ENCODE data around the gene CHSY3. TPM values are rescaled to one million over a fixed set of nuclear protein-coding genes. Genes with fewer than 3 reads are reported as not detected.

The CHSY3 gene
- total and polyA plus RNA-seq, 2 donors: 0.59 to 1.0 TPM

DNA sequence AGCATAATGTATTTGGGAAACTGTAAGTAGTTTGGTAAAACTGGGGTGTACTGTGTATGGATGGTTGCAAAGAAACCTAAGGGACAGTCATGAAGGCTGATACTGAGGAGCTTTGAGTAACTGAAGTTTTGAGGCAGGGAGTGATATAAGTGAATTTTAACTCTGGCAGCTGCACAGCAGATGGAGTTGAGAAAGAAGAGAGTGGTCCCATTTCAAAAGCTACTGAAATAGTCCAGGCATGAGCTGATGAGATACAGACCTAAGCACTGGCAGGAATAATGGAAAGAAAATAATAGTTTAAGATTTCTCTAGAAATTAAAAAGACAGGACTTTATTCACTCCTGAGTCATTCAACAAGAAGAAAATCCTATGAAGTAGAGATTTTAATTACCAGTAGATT, 232.0 kb downstream of the CHSY3 start:
- no peaks in the 10 kb centered on the region for H3K9me3 ChIP-seq (ENCODE audit: control insufficient read depth in 2 of 2, insufficient read depth in 1 of 2, low read length in 1 of 2)
- H3K27me3 ChIP-seq (ENCODE audit: control insufficient read depth in 2 of 2, insufficient read depth in 1 of 2, low read length in 1 of 2): no peaks in the 10 kb centered on the region
- no peaks in the 10 kb centered on the region for H3K36me3 ChIP-seq (ENCODE audit: control insufficient read depth in 2 of 2, insufficient read depth in 2 of 2, low read length in 1 of 2)
- DNase-seq (ENCODE audit: low read depth in 6 of 9, low spot score in 9 of 9): no peak
- H3K4me1 ChIP-seq (ENCODE audit: control insufficient read depth in 2 of 2, insufficient read depth in 2 of 2, low read length in 2 of 2): no peaks in the 10 kb centered on the region
- no peak overlapping the region for H3K4me3 ChIP-seq (ENCODE audit: low read length in 2 of 2)
- no peak overlapping the region for H3K27ac ChIP-seq (ENCODE audit: low read depth in 1 of 2, low read length in 1 of 2)

DNA sequence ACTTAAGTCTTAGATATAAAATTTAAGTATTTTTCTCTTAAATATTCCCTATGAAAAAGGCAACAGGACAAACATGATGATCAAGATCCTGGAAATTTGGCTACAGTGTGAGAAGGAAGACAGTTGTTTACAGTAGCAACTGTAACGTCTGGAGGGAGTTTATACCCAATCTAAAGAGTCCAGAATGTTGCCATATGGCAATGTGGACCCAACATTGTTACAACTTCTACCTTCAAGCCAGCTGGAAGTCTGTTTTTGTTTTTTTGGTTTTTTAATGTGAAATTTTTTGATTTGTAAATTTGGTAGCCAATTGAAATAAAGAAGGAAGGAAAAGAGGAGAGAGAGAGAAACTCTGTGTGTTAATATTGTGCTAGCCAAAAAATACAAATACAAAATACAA, 233.4 kb downstream of the CHSY3 start:
- 77% methylated on average over 1 of the region's 1 CpG for WGBS
- Histone ChIP-seq H3K4me1 (ENCODE audit: control insufficient read depth in 2 of 2, insufficient read depth in 2 of 2, low read length in 2 of 2) (no peaks in the 10 kb centered on the region), H3K27me3 (ENCODE audit: control insufficient read depth in 2 of 2, insufficient read depth in 1 of 2, low read length in 1 of 2) (no peaks in the 10 kb centered on the region), H3K4me3 (ENCODE audit: low read length in 2 of 2) (no peak overlapping the region), H3K9me3 (ENCODE audit: control insufficient read depth in 2 of 2, insufficient read depth in 1 of 2, low read length in 1 of 2) (no peaks in the 10 kb centered on the region), H3K27ac (ENCODE audit: low read depth in 1 of 2, low read length in 1 of 2) (no peak overlapping the region), H3K36me3 (ENCODE audit: control insufficient read depth in 2 of 2, insufficient read depth in 2 of 2, low read length in 1 of 2) (no peaks in the 10 kb centered on the region)
- no peak for DNase-seq (ENCODE audit: low read depth in 6 of 9, low spot score in 9 of 9)

DNA sequence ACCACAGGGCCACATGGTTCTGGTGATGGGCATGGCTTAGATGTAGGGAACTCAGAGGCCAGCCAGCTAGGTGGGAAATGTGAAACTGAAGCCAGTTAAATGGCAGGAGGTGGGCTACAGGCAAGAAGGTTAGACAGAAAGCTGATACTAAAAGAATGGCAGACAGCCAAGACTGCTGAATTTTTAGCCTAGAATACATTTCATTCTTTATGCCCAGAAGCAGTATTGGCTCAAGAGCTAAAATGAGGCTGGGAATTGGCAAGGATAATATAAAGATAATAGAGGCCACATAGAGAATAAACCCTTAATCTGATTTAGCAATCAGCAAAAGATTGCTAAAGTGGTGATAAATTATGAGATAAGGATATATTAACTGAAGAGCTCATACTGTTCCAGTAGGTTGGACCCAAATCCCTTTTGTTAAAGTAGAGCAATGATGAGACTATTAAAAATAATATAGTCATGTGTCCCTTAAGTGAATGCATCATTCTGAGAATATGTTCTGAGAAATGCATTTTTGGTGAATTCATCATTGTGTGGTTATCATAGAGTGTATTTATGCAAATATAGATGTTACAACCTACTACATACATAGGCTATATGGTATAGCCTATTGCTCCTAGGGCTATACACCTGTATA, 234.3 kb downstream of the CHSY3 start:
- Histone ChIP-seq H3K27ac (ENCODE audit: low read depth in 1 of 2, low read length in 1 of 2) (no peak overlapping the region), H3K4me3 (ENCODE audit: low read length in 2 of 2) (no peak overlapping the region), H3K36me3 (ENCODE audit: control insufficient read depth in 2 of 2, insufficient read depth in 2 of 2, low read length in 1 of 2) (no peaks in the 10 kb centered on the region), H3K4me1 (ENCODE audit: control insufficient read depth in 2 of 2, insufficient read depth in 2 of 2, low read length in 2 of 2) (no peaks in the 10 kb centered on the region), H3K9me3 (ENCODE audit: control insufficient read depth in 2 of 2, insufficient read depth in 1 of 2, low read length in 1 of 2) (no peaks in the 10 kb centered on the region), H3K27me3 (ENCODE audit: control insufficient read depth in 2 of 2, insufficient read depth in 1 of 2, low read length in 1 of 2) (no peaks in the 10 kb centered on the region)
- no peak for DNase-seq (ENCODE audit: low read depth in 6 of 9, low spot score in 9 of 9)

DNA sequence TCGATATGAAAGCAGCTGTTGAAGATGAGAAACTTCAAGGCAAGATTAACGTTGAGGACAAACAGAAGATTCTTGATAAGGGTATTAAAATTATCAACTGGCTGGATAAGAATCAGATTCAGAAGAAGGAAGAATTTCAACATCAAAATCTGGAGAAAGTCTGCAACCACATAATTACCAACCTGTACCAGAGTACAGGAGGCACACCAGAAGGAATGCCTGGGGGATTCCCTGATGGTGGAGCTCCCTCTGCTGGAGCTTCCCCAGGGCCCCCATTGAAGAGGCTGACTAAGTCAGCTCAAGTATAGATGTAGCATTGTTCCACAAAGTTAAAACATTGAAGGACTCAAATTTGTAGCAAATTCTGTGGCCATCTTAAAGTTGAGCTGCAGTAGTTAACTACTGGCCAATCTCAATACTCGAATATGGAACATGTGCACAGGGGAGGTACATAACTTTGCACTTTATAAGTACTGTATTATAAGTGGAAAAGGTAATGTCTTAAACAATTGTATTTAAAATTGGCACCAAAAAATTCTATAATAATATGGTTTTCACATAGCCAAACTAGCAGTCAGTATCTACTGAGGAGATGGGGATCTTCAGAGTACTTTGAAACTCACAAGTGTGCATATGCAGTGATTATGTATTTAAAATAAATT, 237.5 kb downstream of the CHSY3 start:
- Histone ChIP-seq H3K27ac (ENCODE audit: low read depth in 1 of 2, low read length in 1 of 2) (no peak overlapping the region), H3K4me3 (ENCODE audit: low read length in 2 of 2) (no peak overlapping the region), H3K9me3 (ENCODE audit: control insufficient read depth in 2 of 2, insufficient read depth in 1 of 2, low read length in 1 of 2) (no peaks in the 10 kb centered on the region), H3K36me3 (ENCODE audit: control insufficient read depth in 2 of 2, insufficient read depth in 2 of 2, low read length in 1 of 2) (no peaks in the 10 kb centered on the region), H3K27me3 (ENCODE audit: control insufficient read depth in 2 of 2, insufficient read depth in 1 of 2, low read length in 1 of 2) (no peaks in the 10 kb centered on the region), H3K4me1 (ENCODE audit: control insufficient read depth in 2 of 2, insufficient read depth in 2 of 2, low read length in 2 of 2) (no peaks in the 10 kb centered on the region)
- 89% methylated on average over 3 of the region's 3 CpGs for WGBS
- peak in 2 of 9 donors; percentile 0 to 3 for DNase-seq (ENCODE audit: low read depth in 6 of 9, low spot score in 9 of 9)

DNA sequence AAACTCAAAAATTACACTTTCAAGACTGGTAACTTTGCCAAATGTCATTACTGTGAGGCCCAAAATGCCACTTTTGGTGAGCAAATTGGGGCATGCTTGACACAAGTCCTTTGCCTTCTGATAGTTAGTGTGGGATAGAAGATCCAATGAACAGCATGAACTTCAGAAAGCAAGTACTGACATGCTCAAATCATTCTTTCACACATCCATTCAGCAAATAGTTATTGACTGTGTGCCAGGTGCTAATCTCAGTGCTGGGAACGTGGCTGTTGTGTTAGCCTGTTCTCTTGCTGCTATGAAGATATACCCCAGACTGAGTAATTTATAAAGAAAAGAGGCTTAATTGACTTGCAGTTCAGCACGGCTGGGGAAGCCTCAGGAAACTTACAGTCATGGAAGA, 247.0 kb downstream of the CHSY3 start:
- Histone ChIP-seq H3K4me1 (ENCODE audit: control insufficient read depth in 2 of 2, insufficient read depth in 2 of 2, low read length in 2 of 2) (no peaks in the 10 kb centered on the region), H3K27ac (ENCODE audit: low read depth in 1 of 2, low read length in 1 of 2) (no peak overlapping the region), H3K27me3 (ENCODE audit: control insufficient read depth in 2 of 2, insufficient read depth in 1 of 2, low read length in 1 of 2) (no peaks in the 10 kb centered on the region), H3K9me3 (ENCODE audit: control insufficient read depth in 2 of 2, insufficient read depth in 1 of 2, low read length in 1 of 2) (no peaks in the 10 kb centered on the region), H3K4me3 (ENCODE audit: low read length in 2 of 2) (no peak overlapping the region), H3K36me3 (ENCODE audit: control insufficient read depth in 2 of 2, insufficient read depth in 2 of 2, low read length in 1 of 2) (no peaks in the 10 kb centered on the region)
- DNase-seq (ENCODE audit: low read depth in 6 of 9, low spot score in 9 of 9): no peak
- WGBS: 81% methylated on average over 2 of the region's 2 CpGs

DNA sequence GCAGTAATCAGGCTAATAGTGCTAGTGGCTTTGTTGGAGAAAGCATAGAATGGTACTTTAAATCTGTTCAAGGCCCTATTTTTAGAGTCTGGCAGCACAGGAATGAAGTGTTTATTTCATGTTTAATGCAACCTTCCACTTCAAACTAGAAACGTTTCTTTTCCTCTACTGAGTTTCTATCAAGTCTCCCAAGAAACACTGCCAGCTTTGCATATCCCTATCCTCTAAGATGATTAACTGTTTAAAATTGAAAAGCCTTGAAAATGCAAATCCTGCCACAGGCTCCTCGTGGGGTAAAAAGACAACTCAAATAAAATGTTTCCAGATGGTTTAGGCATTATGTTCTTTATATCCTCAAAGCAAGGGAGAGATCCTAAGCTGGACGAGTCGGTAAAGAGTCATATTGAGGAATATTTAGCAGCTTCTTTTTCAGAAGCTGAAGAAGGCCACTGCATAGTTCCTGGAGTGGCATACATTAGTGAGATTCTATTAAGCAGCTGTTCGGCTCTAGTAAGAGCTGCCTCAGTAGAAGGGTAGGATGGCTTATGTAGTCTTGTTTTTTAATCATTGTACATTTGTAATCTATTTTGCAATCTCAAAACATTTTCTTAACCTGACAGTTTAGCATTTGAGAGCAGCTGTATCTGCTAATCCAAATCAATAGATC, 251.2 kb downstream of the CHSY3 start:
- no peak overlapping the region for H3K4me3 ChIP-seq (ENCODE audit: low read length in 2 of 2)
- no peak overlapping the region for H3K27ac ChIP-seq (ENCODE audit: low read depth in 1 of 2, low read length in 1 of 2)
- 87% methylated on average over 5 of the region's 5 CpGs for WGBS
- no peaks in the 10 kb centered on the region for H3K36me3 ChIP-seq (ENCODE audit: control insufficient read depth in 2 of 2, insufficient read depth in 2 of 2, low read length in 1 of 2)
- H3K4me1 ChIP-seq (ENCODE audit: control insufficient read depth in 2 of 2, insufficient read depth in 2 of 2, low read length in 2 of 2): no peaks in the 10 kb centered on the region
- DNase-seq (ENCODE audit: low read depth in 6 of 9, low spot score in 9 of 9): no peak
- no peaks in the 10 kb centered on the region for H3K9me3 ChIP-seq (ENCODE audit: control insufficient read depth in 2 of 2, insufficient read depth in 1 of 2, low read length in 1 of 2)
- H3K27me3 ChIP-seq (ENCODE audit: control insufficient read depth in 2 of 2, insufficient read depth in 1 of 2, low read length in 1 of 2): no peaks in the 10 kb centered on the region

DNA sequence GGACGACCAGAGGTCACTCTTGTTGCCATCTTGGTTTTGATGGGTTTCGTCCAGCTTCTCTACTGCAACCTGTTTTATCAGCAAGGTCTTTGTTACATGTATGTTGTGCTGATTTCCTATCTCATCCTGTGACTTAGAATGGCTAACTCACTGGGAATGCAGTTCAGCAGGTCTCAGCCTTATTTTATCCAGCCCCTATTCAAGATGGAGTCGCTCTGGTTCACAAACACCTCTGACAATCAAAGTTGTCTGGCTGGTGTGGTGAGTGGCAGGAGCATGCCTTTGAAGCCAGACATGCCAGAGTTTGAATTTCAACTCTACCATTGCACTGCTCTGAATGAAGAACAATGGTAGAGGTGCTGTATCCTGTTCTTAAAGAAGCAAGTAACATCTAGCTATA, 253.8 kb downstream of the CHSY3 start:
- no peaks in the 10 kb centered on the region for H3K9me3 ChIP-seq (ENCODE audit: control insufficient read depth in 2 of 2, insufficient read depth in 1 of 2, low read length in 1 of 2)
- no peak for DNase-seq (ENCODE audit: low read depth in 6 of 9, low spot score in 9 of 9)
- H3K27ac ChIP-seq (ENCODE audit: low read depth in 1 of 2, low read length in 1 of 2): no peak overlapping the region
- no peaks in the 10 kb centered on the region for H3K4me1 ChIP-seq (ENCODE audit: control insufficient read depth in 2 of 2, insufficient read depth in 2 of 2, low read length in 2 of 2)
- no peaks in the 10 kb centered on the region for H3K36me3 ChIP-seq (ENCODE audit: control insufficient read depth in 2 of 2, insufficient read depth in 2 of 2, low read length in 1 of 2)
- H3K4me3 ChIP-seq (ENCODE audit: low read length in 2 of 2): no peak overlapping the region
- no peaks in the 10 kb centered on the region for H3K27me3 ChIP-seq (ENCODE audit: control insufficient read depth in 2 of 2, insufficient read depth in 1 of 2, low read length in 1 of 2)
- 89% methylated on average over 3 of the region's 3 CpGs for WGBS

DNA sequence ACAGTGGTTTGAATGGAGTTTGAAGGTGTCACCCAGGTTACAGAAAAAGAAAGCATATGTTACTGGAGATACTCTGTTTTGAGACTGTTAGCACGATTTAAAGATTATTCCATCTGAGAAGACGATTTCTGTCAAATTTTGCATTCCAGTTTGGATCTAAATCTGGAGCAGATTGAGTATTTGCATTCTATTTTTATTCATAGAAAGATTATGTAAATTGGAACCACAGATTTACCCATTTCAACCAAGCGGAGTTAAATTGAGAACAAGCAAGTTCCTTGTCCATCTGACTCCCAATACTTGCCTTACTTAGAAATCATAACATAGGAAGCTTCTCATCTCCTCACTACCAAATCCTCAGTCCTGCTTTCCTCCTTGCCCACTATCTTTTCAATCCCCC, 255.7 kb downstream of the CHSY3 start:
- WGBS: 96% methylated on average over 3 of the region's 3 CpGs

DNA sequence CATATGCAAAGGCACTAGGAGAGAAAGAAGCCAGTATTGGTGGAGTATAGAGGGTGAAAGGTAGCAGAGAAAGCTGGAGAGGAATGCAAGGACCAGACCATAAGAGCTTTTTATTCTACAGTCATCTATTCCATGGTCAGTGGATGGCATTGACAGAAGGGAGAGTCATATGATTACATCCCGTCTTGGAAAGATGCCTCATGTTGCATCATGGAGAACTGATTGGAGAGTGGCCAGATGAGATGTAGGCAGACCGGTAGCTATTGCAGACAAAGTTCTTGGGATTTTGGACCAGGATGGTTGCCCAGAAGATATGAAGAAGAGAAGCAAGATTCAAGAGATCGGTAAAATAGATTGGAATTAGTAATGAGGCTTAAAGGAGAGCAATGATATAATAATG, 260.7 kb downstream of the CHSY3 start:
- WGBS: 96% methylated on average over 3 of the region's 3 CpGs

More for the DNA sequence above, 255.7 kb downstream of the CHSY3 start:
- DNase-seq (ENCODE audit: low read depth in 6 of 9, low spot score in 9 of 9): no peak
- no peaks in the 10 kb centered on the region for H3K9me3 ChIP-seq (ENCODE audit: control insufficient read depth in 2 of 2, insufficient read depth in 1 of 2, low read length in 1 of 2)
- no peak overlapping the region for H3K4me3 ChIP-seq (ENCODE audit: low read length in 2 of 2)
- no peaks in the 10 kb centered on the region for H3K27me3 ChIP-seq (ENCODE audit: control insufficient read depth in 2 of 2, insufficient read depth in 1 of 2, low read length in 1 of 2)
- H3K4me1 ChIP-seq (ENCODE audit: control insufficient read depth in 2 of 2, insufficient read depth in 2 of 2, low read length in 2 of 2): no peaks in the 10 kb centered on the region
- no peaks in the 10 kb centered on the region for H3K36me3 ChIP-seq (ENCODE audit: control insufficient read depth in 2 of 2, insufficient read depth in 2 of 2, low read length in 1 of 2)
- H3K27ac ChIP-seq (ENCODE audit: low read depth in 1 of 2, low read length in 1 of 2): no peak overlapping the region

More for the DNA sequence above, 260.7 kb downstream of the CHSY3 start:
- H3K4me3 ChIP-seq (ENCODE audit: low read length in 2 of 2): no peak overlapping the region
- H3K4me1 ChIP-seq (ENCODE audit: control insufficient read depth in 2 of 2, insufficient read depth in 2 of 2, low read length in 2 of 2): no peaks in the 10 kb centered on the region
- DNase-seq (ENCODE audit: low read depth in 6 of 9, low spot score in 9 of 9): no peak
- no peaks in the 10 kb centered on the region for H3K27me3 ChIP-seq (ENCODE audit: control insufficient read depth in 2 of 2, insufficient read depth in 1 of 2, low read length in 1 of 2)
- H3K27ac ChIP-seq (ENCODE audit: low read depth in 1 of 2, low read length in 1 of 2): no peak overlapping the region
- no peaks in the 10 kb centered on the region for H3K9me3 ChIP-seq (ENCODE audit: control insufficient read depth in 2 of 2, insufficient read depth in 1 of 2, low read length in 1 of 2)
- H3K36me3 ChIP-seq (ENCODE audit: control insufficient read depth in 2 of 2, insufficient read depth in 2 of 2, low read length in 1 of 2): no peaks in the 10 kb centered on the region
